Activated CD4-positive, alpha-beta T cell treated with anti-CD3 and anti-CD28 coated beads, Interleukin-2, amount 10 ng/mL, durations not matched to agents 24 days and 14 days (primary cell): ENCODE results near the gene TRIO. TPM values are rescaled to one million over a fixed set of nuclear protein-coding genes. Genes with fewer than 3 reads are reported as not detected.

Experiments used
- DNase-seq: peaks from one replicate; pipeline ENCODE4 v3.0.0; 2022
- H3K27ac Mint-ChIP-seq: one replicate; pipeline ENCODE4 v1.8.0; 2022; ENCODE audit warnings: mild to moderate bottlenecking, mixed read lengths
- H3K27me3 Mint-ChIP-seq: one replicate; pipeline ENCODE4 v1.8.0; 2022; ENCODE audit warnings: mixed read lengths
- H3K36me3 Mint-ChIP-seq: one replicate; pipeline ENCODE4 v1.8.0; 2022; ENCODE audit warnings: low read depth, mild to moderate bottlenecking, mixed read lengths
- H3K4me1 Mint-ChIP-seq: one replicate; pipeline ENCODE4 v1.8.0; 2021; ENCODE audit warnings: mixed read lengths
- H3K4me3 Mint-ChIP-seq: one replicate; pipeline ENCODE4 v1.8.0; 2022; ENCODE audit warnings: mild to moderate bottlenecking, moderate library complexity, mixed read lengths
- H3K9me3 Mint-ChIP-seq: one replicate; pipeline ENCODE4 v1.8.0; 2021; ENCODE audit warnings: mixed read lengths
- intact Hi-C: fragments of 100-400 bp; cut with micrococcal nuclease; formaldehyde crosslinking; loops from one replicate; pipeline ENCODE4 v1.15.1; 2023
- total RNA-seq: library from RNA; stranded (reverse); gene quantifications from 2 replicates; pipeline ENCODE4 v1.2.3, GENCODE V29; 2022

TRIO gene
- total RNA-seq, 1 donor from 2014 or later, result 14.0 TPM

DNA sequence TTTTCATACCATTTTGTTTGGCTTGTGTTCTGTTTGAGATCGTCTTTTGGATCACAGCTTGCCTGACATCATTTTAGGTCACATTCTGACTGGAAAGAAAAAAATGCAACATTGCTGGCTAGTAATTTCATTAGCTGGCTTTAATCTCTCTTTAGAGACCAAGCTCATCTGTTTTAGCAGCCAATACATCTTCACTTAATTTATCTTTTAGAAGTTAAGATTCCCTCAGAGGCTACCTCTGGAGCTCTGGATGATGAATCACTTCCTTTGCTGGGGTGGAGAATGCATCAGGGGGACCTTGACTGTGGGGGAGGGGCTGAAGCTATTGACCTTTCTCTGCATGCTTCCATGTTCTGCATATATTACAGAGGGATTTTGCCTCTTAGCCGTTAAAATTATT, 256.9 kb downstream of the TRIO start:
- peaks cover 34% of the 10 kb centered on the region for H3K4me1 Mint-ChIP-seq
- peaks cover 9% of the 10 kb centered on the region for H3K9me3 Mint-ChIP-seq
- H3K27ac Mint-ChIP-seq, result no peak overlapping the region
- no peak overlapping the region for H3K4me3 Mint-ChIP-seq
- intact Hi-C loops, result loop anchor here (2.0 kb wide), 1 partner anchor 15 kb away; no protein-coding TSS in a partner anchor
- H3K27me3 Mint-ChIP-seq, result no peaks in the 10 kb centered on the region
- H3K36me3 Mint-ChIP-seq, result peaks cover 7% of the 10 kb centered on the region
- DNase-seq, result no peak

- H3K4me1 Mint-ChIP-seq, result peaks cover 34% of the 10 kb centered on the region
- peaks cover 9% of the 10 kb centered on the region for H3K9me3 Mint-ChIP-seq
- H3K36me3 Mint-ChIP-seq, result peaks cover 7% of the 10 kb centered on the region
- no peak for DNase-seq
- H3K27me3 Mint-ChIP-seq, result no peaks in the 10 kb centered on the region
- H3K4me3 Mint-ChIP-seq, result no peak overlapping the region
- intact Hi-C loops, result loop anchor here (1.0 to 2.0 kb wide), 2 partner anchors 14 to 182 kb away; no protein-coding TSS in a partner anchor
- no peak overlapping the region for H3K27ac Mint-ChIP-seq
These were observed 257.5 kb downstream of the TRIO start for GRCh38 chr5:14400611-14401010.

DNA sequence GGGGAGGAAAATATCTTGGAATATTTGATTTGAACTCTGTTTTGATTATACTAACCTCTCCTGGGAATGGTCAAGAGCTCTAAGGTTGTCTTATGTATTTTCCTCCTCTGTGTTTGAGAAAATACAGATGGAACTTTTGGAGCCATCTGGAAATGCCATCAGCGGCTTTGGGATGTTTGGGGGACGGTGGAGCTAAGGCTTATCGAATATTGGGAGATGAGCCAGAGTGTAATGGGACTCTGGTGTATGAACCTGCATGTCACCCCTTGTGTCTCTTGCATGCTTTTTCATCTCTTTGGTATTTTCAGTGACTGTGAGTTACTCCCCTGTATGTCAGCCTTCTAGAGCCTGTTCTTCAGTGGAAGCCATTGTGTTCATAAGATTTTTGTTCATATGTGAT, 258.5 kb downstream of the TRIO start:
- H3K27me3 Mint-ChIP-seq, result no peaks in the 10 kb centered on the region
- H3K9me3 Mint-ChIP-seq, result peaks cover 9% of the 10 kb centered on the region
- DNase-seq, result no peak
- H3K4me3 Mint-ChIP-seq, result no peak overlapping the region
- peaks cover 7% of the 10 kb centered on the region for H3K36me3 Mint-ChIP-seq
- H3K27ac Mint-ChIP-seq, result no peak overlapping the region
- peaks cover 34% of the 10 kb centered on the region for H3K4me1 Mint-ChIP-seq
- intact Hi-C loops, result loop anchor here (1.0 to 2.0 kb wide), 2 partner anchors 13 to 181 kb away; no protein-coding TSS in a partner anchor

- intact Hi-C loops, result no loop called here
- DNase-seq, result no peak
- Mint-ChIP-seq H3K27ac (peak overlapping the region; percentile 27), H3K36me3 (peaks cover 7% of the 10 kb centered on the region), H3K4me3 (no peak overlapping the region), H3K27me3 (no peaks in the 10 kb centered on the region), H3K4me1 (peaks cover 33% of the 10 kb centered on the region), H3K9me3 (peaks cover 9% of the 10 kb centered on the region)
These were observed 259.3 kb downstream of the TRIO start for GRCh38 chr5:14402424-14402823.

GRCh38 chr5:14404780-14405179, 261.6 kb downstream of the TRIO start:
- Mint-ChIP-seq H3K27me3 (no peaks in the 10 kb centered on the region), H3K36me3 (peaks cover 7% of the 10 kb centered on the region), H3K4me3 (no peak overlapping the region), H3K27ac (peak overlapping the region; percentile 27), H3K9me3 (peaks cover 9% of the 10 kb centered on the region), H3K4me1 (peaks cover 22% of the 10 kb centered on the region)
- intact Hi-C loops, result no loop called here
- DNase-seq, result no peak

DNA sequence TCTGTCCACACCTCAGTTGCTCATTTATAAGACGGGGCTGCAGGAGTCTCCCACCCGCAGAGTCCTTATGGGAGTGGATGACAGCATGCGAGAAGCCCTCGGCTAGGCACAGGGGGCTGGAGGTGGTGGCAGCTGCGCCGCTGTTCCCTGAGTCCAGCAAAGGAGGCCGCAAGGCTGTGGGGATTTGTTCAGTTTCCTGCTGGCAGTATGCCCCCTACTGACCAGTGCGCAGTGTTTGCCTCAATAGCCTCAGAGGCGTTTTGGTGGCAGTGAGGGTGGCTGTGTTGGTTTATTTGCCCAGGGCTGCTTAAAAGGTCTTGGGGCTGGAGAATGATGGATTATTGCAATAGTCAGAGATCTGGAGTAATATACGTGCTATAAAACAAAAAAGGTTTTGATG, 262.1 kb downstream of the TRIO start:
- Mint-ChIP-seq H3K36me3 (peaks cover 7% of the 10 kb centered on the region), H3K4me3 (no peak overlapping the region), H3K27me3 (no peaks in the 10 kb centered on the region), H3K27ac (no peak overlapping the region), H3K4me1 (peaks cover 20% of the 10 kb centered on the region), H3K9me3 (peaks cover 9% of the 10 kb centered on the region)
- intact Hi-C loops, result no loop called here
- DNase-seq, result no peak

GRCh38 chr5:14405706-14406553, 262.8 kb downstream of the TRIO start:
- H3K27me3 Mint-ChIP-seq, result no peaks in the 10 kb centered on the region
- peaks cover 15% of the 10 kb centered on the region for H3K4me1 Mint-ChIP-seq
- no peak for DNase-seq
- no peak overlapping the region for H3K4me3 Mint-ChIP-seq
- intact Hi-C loops, result no loop called here
- H3K36me3 Mint-ChIP-seq, result peaks cover 7% of the 10 kb centered on the region
- peaks cover 9% of the 10 kb centered on the region for H3K9me3 Mint-ChIP-seq
- no peak overlapping the region for H3K27ac Mint-ChIP-seq

- Mint-ChIP-seq H3K27ac (no peak overlapping the region), H3K27me3 (no peaks in the 10 kb centered on the region), H3K9me3 (peaks cover 9% of the 10 kb centered on the region), H3K4me1 (peaks cover 10% of the 10 kb centered on the region), H3K36me3 (peaks cover 7% of the 10 kb centered on the region), H3K4me3 (no peak overlapping the region)
- intact Hi-C loops, result no loop called here
- DNase-seq, result no peak
These were observed 263.4 kb downstream of the TRIO start for GRCh38 chr5:14406554-14406849.

- Mint-ChIP-seq H3K36me3 (peaks cover 7% of the 10 kb centered on the region), H3K27ac (no peak overlapping the region), H3K9me3 (peaks cover 9% of the 10 kb centered on the region), H3K4me1 (peaks cover 8% of the 10 kb centered on the region), H3K27me3 (no peaks in the 10 kb centered on the region), H3K4me3 (no peak overlapping the region)
- DNase-seq, result no peak
- intact Hi-C loops, result no loop called here
These were observed 263.9 kb downstream of the TRIO start for GRCh38 chr5:14407051-14407450.

- Mint-ChIP-seq H3K9me3 (peaks cover 2% of the 10 kb centered on the region), H3K36me3 (peaks cover 1% of the 10 kb centered on the region), H3K4me3 (no peak overlapping the region), H3K27ac (no peak overlapping the region), H3K4me1 (peaks cover 2% of the 10 kb centered on the region), H3K27me3 (no peaks in the 10 kb centered on the region)
- intact Hi-C loops, result no loop called here
- DNase-seq, result no peak
These were observed 264.6 kb downstream of the TRIO start for GRCh38 chr5:14407746-14408175.

DNA sequence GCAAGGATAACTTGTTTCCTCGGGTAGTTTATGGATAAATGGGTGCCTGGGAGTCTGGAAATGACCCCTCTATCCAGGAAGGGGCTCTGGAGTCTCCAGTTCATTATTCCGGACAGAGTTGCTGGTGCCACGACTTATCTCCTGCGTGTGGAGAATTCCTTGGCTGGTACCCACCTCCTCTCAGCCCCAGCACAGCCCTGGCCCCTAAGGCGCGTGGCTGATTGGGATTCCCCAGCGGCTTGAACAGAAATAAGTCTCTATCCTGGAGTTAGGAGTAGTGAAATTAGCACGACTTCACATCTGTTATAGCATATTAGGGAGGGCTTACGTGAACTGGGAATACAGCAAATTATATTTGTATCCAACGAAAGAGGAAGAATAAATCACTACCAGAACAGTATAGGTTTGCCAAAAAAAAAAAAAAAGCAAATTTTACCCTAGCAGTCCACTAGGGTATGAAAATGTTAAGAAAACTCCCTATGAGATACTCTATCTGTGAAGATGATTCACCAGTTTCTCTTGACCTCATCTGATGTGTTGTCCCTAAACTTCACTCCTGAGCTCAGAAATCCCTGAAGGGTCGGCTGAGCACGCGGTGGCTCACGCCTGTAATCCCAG, 265.9 kb downstream of the TRIO start:
- H3K4me3 Mint-ChIP-seq, result no peak overlapping the region
- H3K4me1 Mint-ChIP-seq, result peaks cover 15% of the 10 kb centered on the region
- no peaks in the 10 kb centered on the region for H3K9me3 Mint-ChIP-seq
- intact Hi-C loops, result no loop called here
- no peaks in the 10 kb centered on the region for H3K36me3 Mint-ChIP-seq
- H3K27ac Mint-ChIP-seq, result no peak overlapping the region
- DNase-seq, result no peak
- H3K27me3 Mint-ChIP-seq, result no peaks in the 10 kb centered on the region

DNA sequence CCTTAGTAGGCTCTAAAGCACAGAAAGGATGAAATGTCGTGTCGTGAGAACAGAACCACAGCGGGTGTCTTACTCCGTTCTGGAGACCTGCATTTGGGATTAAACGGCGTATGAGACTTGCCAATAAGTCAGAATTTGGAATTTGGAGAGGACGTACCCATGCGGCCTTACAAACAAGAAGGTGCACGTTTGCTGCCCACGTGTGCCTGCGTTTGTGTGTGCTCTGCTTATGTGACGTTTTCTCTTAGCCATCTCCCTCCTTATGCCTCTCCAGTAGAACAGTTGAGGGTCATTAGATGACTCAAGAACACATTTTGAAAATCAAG, 266.9 kb downstream of the TRIO start:
- no peaks in the 10 kb centered on the region for H3K36me3 Mint-ChIP-seq
- H3K27me3 Mint-ChIP-seq, result no peaks in the 10 kb centered on the region
- no peak for DNase-seq
- H3K9me3 Mint-ChIP-seq, result no peaks in the 10 kb centered on the region
- peaks cover 25% of the 10 kb centered on the region for H3K4me1 Mint-ChIP-seq
- no peak overlapping the region for H3K4me3 Mint-ChIP-seq
- H3K27ac Mint-ChIP-seq, result no peak overlapping the region
- intact Hi-C loops, result loop anchor here (5.0 to 10.0 kb wide), 3 partner anchors 252 to 515 kb away; partner anchors contain the start of gene OTULIN

DNA sequence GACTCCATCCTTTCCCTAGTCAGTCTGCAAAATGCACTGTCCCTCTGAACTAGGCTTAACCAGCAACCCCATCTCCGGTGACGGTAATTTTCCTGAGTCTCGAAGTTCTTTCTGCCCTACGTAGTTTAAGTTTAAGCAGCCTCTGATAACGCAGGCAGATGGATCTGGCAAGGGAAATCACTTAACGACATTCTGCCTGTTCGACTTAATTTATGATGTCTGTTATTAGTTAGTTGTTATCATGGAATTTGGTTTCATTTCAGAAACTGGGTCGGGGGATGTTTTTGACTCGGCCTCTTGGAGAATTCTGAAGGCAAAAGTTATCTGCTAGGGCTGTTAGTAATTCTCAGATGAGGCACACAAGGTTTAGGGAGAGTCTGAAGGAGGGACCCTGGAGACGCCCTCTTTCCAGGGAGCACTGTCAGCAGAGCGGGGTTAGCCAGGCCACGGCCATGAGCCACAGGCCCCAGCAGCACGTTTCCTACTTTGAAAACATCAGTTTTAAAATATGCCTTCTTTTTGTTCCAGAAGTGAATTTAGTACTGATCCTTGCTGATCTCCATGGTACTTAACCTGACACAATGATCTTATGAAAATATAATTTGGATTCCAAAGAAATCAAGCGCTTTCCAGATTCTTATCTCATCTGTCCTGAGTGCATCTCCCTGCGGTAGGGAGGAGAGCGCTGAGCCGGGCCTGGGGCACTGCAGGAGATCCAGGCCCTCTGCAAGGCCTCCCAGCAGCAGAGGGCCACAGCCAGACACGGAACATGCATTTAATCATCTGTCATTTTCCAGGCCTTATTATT, 267.5 kb downstream of the TRIO start:
- Mint-ChIP-seq H3K36me3 (no peaks in the 10 kb centered on the region), H3K9me3 (no peaks in the 10 kb centered on the region), H3K4me1 (peaks cover 30% of the 10 kb centered on the region), H3K4me3 (no peak overlapping the region), H3K27ac (no peak overlapping the region), H3K27me3 (no peaks in the 10 kb centered on the region)
- no peak for DNase-seq
- intact Hi-C loops, result loop anchor here (5.0 to 10.0 kb wide), 3 partner anchors 252 to 514 kb away; partner anchors contain the start of gene OTULIN

DNA sequence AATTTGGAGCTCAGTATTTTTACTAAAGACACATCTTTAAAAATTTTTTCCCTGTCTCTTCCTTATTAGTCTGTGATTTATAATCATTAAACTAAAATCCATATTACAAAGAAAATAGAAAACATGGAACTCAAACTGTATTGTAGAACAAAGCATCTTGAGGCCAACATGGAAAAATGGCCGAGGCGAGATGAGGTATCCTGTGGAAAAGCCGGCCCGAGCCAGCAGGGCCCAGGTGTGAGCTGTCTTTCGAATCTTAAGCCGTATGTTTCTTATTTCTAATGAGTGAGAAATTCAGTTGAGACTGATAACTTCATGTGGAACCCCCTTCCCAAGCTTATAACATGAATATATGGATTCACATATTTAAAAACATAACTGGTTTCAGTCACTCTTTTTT, 268.1 kb downstream of the TRIO start:
- Mint-ChIP-seq H3K36me3 (no peaks in the 10 kb centered on the region), H3K4me1 (peaks cover 34% of the 10 kb centered on the region)
- intact Hi-C loops, result loop anchor here (5.0 to 10.0 kb wide), 3 partner anchors 251 to 514 kb away; partner anchors contain the start of gene OTULIN

More for the DNA sequence above, 268.1 kb downstream of the TRIO start:
- Mint-ChIP-seq H3K9me3 (no peaks in the 10 kb centered on the region), H3K27me3 (no peaks in the 10 kb centered on the region), H3K27ac (no peak overlapping the region), H3K4me3 (no peak overlapping the region)
- DNase-seq, result no peak
